HG03378 (cell line): ENCODE results near the gene BRD7.

ENCODE experiments used
- ATAC-seq: cut with Tn5 transposase; IDR thresholded peaks from one replicate; pipeline ENCODE4 v1.9.1; 2021; ENCODE audit warnings: mild to moderate bottlenecking, moderate library complexity; ENCODE audit not compliant: unreplicated experiment

The BRD7 gene

DNA sequence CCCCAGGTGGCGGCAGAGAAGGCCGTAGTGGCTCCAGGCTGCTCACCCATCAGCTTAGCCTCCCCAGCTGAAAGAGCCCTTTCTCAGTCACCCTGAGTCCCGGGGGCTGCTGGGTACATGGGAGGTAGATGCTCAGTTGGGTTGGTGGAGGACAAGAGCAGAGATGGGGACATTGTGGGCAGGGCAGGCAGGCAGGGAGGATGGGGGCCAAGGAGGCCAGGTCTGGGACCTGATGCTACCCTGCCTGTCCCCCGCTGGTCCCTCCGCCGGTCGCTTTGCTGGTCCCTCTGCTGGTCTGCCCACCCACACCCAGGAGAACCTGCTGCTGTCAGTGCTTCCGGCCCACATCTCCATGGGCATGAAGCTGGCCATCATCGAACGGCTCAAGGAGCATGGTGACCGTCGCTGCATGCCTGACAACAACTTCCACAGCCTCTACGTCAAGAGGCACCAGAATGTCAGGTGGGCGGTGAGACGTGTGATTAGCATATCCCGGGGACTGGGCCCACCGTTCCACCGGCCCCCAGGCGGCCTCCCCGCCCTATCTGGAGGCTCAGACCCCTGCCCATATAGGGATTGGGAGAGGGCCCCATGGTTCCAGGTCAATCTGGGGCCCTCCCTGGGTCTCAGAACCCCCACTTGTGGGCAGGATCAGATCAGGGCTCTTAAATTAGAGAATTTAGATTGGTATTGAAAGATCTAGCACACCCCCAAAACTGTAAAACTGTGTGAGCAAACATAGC, 75.6 kb downstream of the BRD7 start:
- no peak for ATAC-seq

- ATAC-seq, result no peak
These were observed 76.2 kb downstream of the BRD7 start for GRCh38 chr16:50292566-50292948.

GRCh38 chr16:50291719-50292565, 76.8 kb downstream of the BRD7 start:
- ATAC-seq, result no peak

GRCh38 chr16:50290856-50291255, 77.9 kb downstream of the BRD7 start:
- ATAC-seq, result no peak

DNA sequence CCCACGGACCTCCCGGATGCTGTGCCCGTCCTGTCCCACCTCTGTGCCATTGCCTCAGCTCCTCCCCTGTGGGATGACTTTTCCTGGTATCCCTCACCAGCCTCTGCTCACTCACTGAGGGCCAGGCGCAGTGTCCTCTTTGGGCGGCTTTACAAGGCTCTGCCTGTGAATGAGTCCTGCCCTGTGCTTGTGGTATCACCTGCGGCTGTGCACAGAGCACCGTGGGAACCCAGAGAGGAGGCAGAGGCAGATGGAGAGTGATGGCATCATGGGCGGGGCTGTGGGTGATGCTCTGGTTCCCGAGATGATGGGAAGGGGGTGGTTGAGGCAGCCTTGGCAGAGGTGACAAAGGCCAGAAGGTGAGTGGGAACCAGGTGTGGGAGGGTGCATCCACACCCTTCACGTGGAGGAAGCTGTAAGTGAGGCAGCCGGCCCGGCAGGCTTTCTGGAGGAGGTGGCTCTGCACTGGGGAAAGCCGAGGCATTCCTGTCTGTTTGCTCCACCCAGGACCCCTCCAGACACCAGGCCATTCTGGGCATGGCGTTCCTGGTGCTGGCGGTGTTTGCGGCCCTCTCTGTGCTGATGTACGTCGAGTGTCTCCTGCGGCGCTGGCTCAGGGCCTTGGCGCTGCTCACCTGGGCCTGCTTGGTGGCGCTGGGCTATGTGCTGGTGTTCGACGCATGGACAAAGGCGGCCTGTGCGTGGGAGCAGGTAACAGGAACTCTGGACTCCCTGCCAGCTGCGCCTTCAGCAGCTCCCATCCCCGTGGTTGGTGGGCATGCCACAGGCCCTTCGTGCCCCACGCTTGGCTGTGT, 78.6 kb downstream of the BRD7 start:
- ATAC-seq, result no peak

GRCh38 chr16:50288920-50289319, 79.9 kb downstream of the BRD7 start:
- no peak for ATAC-seq

DNA sequence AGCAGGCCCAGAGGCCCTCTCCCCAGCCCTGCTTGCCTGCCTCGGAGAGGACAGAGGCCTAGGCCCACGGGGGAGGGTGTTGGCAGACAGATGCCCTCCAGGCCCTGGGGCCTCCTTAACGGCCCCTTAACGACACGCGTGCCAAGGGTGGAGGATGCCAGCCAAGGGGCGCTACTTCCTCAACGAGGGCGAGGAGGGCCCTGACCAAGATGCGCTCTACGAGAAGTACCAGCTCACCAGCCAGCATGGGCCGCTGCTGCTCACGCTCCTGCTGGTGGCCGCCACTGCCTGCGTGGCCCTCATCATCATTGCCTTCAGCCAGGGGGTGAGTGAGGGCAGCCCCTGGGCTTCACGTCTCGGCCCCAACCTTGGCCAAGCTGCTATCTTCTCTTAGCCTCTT, 80.8 kb downstream of the BRD7 start:
- no peak for ATAC-seq

- ATAC-seq, result no peak
These were observed 82.1 kb downstream of the BRD7 start for GRCh38 chr16:50286681-50287080.

DNA sequence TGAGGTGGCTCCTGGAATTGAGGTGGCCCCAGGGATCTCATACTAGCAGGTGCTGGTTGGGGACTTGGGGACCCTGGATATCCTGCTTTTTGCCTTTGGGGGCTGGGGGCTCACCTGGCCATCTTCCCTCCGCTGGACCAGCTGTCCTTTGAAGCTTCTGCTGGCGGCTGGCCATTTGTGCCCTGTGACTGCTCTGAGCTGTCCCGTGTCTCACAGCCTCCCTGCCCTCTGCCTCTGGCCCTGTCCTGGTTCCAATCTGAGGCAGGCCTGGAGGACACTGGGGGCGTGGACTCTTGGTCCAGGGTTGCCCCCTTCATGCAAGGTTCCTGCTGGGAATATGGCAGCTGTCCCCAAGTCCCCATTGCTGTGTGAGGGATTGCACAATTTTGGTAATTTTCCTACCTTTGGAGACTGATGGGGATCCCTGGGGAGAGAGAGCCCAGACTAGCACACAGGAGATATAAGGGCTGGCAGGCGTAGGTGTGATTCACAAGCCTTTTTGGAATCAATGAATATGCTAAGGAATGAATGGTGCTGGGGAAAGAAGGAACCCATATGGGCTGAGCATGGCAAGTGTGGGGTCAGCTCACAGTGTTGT, 83.3 kb downstream of the BRD7 start:
- no peak for ATAC-seq

DNA sequence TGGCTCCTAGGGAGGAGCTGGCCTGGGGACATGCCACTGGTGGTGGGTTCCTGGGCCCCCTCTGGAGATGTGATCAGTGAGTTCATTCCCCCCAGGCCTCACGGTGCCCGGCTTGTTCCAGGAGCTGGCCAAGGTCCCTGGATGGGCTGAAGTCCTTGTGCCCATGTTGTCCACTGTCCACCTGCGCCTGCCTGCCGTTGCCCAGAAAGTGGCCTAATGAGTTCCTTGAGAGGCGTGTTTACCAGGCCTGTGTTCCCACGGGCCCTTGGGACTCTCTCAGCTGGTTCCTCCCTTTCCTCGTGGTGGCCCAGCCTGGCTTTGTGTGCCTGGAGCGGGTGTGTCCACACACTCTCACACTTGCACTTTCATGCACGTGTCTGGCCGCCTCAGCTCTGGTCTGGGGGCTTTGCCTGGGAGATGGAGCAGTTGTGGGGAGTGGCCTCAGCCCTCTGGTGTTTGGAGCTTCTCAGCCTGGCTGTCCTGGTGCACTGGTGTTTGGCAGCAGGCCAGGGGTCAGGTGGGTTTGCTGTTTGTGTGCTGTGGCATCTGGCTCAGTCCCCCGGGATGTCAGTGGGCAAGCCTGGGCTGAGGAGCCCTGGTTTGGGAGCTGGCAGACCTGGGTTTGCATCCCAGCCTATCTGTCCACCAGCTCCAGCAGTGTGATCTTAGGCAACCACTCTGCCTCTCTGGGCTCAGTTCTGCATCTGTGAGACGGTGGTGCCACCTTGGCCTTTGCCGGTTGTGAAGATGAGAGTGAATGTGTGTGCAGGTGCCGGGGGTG, 84.5 kb downstream of the BRD7 start:
- ATAC-seq, result no peak

DNA sequence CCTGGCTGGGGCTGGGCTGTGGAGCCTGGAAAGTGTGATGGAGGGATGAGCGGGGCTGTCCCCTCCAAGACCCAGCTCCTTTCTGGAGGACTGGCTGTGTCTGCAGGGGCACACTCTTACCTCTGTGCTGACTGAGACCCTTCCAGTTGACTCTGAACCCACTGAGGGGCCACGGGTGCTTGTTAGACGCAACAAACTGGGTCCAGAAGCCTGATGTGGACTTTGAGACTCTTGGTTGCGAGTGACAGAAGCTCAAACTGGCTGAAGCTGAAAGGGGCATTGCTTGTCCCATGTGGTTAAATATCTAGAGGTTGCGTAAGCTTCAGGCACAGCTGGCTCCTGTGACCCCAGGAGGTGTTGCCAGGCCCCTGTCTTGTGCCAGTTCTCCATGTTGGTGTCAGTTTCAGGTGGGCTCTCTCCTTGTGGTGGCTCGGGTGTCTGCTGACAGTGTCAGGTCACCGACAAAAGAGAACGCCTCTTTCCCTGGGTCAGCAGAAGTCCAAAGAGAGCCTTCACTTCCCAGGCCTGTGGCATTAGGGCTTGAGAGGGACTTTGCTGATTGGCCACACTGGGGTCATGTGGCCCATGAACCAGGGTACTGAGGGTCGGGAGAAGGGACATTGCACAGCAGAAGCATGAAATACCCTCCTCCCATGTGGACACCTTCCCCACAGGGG, 85.7 kb downstream of the BRD7 start:
- no peak for ATAC-seq

GRCh38 chr16:50282010-50282538, 86.7 kb downstream of the BRD7 start:
- peak; percentile 88 for ATAC-seq

DNA sequence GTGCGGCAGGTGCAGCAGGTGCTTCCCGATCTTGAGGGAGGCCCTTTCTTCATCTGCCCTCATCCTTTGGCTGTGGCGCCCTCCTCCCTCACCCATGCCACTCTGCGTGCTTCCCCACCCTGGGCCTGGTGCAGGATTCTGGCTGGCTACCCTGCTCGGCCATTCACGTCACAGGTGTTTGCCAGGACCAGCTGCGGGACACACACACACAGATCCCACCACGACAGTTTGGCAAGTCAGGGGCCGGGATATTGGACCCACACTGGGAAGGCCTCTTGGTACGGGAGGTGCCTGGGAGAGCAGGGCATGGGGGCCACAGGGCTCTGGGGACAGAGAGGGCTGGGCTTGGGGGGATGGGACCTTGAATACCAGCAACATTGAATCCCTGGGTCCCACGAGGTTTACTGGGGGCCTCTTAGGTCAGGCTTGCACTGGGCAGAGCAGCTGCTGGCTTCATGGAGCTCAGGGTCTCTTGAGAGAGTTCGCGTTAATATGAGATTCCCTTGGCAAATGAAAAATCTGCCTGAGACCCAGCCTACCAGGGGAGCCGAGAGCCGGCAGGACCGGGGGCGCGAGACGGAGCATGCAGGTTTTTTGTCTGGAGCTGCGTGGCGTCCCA, 87.3 kb downstream of the BRD7 start:
- ATAC-seq, result no peak

GRCh38 chr16:50280932-50281331, 87.9 kb downstream of the BRD7 start:
- no peak for ATAC-seq

DNA sequence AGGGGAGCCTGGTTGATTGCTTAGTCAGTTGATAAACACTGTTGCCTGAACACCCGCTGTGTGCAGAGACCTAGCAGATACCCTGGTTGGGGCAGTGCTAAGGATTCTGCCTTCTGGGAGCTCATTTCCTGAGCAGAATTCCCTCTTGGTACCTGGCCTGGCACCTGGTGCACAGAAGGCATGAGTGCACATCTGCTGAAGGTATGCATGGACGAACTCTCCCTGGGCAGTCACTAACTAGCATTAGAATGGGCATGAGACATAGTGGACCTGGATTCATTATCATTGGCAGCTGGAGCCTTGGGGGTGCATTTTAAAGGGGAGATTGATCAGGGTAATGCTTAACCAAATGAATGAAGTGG, 89.3 kb downstream of the BRD7 start:
- ATAC-seq, result no peak

DNA sequence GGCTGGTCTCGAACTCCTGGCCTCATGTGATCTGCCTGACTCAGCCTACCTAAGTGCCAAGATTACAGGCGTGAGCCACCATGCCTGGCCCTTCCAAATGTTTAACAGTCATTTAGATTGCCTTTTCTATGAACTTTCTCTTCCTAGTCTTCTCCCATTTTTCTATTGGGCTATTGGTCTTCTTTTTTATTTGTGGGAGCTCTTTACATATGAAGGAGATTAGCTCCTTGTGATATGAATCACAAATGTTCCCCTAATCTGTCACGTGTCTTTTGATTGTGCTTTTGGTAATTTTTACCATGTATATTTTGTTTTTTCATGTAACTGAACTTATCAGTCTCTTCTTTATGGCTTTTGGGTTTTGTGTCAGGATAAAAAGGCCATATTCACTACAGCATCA, 90.5 kb downstream of the BRD7 start:
- ATAC-seq, result no peak

DNA sequence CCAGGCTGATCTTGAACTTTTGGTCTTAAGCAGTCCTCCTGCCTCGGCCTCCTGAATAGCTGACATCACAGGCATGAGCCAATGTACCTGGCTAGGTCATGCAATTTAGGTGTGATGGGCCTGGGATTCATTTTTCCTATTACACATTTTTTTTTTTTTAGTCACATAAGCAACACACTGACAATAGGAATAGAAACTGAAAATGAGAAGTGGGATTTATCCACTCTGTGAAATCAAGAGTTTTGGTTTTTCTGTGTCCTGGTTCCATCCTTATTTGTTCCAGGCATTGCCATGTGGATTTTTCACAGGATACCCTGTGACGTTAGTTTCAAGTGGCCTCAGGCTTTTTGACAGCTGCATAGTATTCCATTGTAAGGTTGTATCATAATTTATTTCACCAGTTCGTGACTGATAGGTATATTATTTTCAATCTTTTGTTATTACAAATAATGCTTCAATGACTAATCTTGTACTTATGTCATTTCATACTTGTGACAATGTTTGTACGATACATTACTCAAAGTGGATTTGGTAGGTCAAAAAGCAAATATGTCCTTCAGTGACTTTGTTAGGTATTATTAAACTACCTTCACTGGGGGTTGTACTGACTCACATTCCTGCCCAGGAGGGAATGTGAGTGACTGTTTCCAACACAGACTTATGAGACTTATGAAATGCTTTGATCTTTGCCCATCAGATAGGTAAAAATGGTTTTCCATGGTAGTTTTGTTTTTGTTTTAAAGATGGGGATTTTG, 91.8 kb downstream of the BRD7 start:
- no peak for ATAC-seq

DNA sequence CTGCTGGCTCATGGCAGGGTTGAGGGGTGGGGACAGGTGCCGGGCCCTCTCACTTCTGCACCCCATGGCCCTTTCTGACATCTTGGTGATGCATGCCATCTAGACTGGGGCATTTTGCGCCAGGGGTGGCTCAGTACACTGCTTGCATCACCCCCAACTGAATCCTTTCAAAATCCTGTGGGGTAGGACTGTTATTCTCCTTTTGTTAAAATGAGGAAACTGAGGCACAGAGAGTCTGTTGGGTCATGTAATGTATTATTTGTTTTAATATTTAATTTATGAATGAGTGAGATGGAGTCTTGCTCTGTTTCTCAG, 92.5 kb downstream of the BRD7 start:
- ATAC-seq, result no peak
